Liver (tissue), 3 donors: ENCODE measurements around the gene KPNB1.

Experiments
- FOXA1 ChIP-seq: IDR thresholded peaks from 2 replicates; pipeline ENCODE4 v1.6.1; 2016; ENCODE audit warnings: antibody characterized with exemption
- HNF4A ChIP-seq, 2 donors: conservative IDR thresholded peaks; 2 replicates each; pipeline ENCODE4 v1.6.1; 2016; ENCODE audit warnings: antibody characterized with exemption in 2 of 2, mild to moderate bottlenecking in 2 of 2
- JUND ChIP-seq, 2 donors: IDR thresholded peaks; 2 replicates each; pipeline ENCODE4 v1.6.1; 2016; ENCODE audit warnings: antibody characterized with exemption in 2 of 2
- RAD21 ChIP-seq, 2 donors: IDR thresholded peaks; 2 replicates each; pipeline ENCODE4 v1.6.1; 2016; ENCODE audit warnings: antibody characterized with exemption in 2 of 2, mild to moderate bottlenecking in 2 of 2
- SP1 ChIP-seq: IDR thresholded peaks from 2 replicates; pipeline ENCODE4 v1.6.1; 2018; ENCODE audit warnings: antibody characterized with exemption, mild to moderate bottlenecking
- TAF1 ChIP-seq: conservative IDR thresholded peaks from 2 replicates; pipeline ENCODE4 v1.6.1; 2016; ENCODE audit warnings: antibody characterized with exemption, mild to moderate bottlenecking
- YY1 ChIP-seq: IDR thresholded peaks from 2 replicates; pipeline ENCODE4 v1.6.1; 2016; ENCODE audit warnings: antibody characterized with exemption, mild to moderate bottlenecking
- TF ChIP-seq, protein P1 (sequence below): fragments of 150-350 bp; IDR thresholded peaks from 2 replicates; pipeline ENCODE4 v1.5.1; 2017; ENCODE audit warnings: improper control_type of control experiment, low read depth, low read length; ENCODE audit not compliant: missing input control
- TF ChIP-seq, protein P2 (sequence below): IDR thresholded peaks from 2 replicates; pipeline ENCODE4 v1.6.1; 2016; ENCODE audit warnings: antibody characterized with exemption
- TF ChIP-seq, protein P3 (sequence below): IDR thresholded peaks from 2 replicates; pipeline ENCODE4 v1.6.1; 2016; ENCODE audit warnings: antibody characterized with exemption, mild to moderate bottlenecking
- TF ChIP-seq, protein P4 (sequence below): IDR thresholded peaks from 2 replicates; pipeline ENCODE4 v1.6.1; 2016; ENCODE audit warnings: antibody characterized with exemption
- TF ChIP-seq, protein P5 (sequence below): IDR thresholded peaks from 2 replicates; pipeline ENCODE4 v1.6.1; 2016; ENCODE audit warnings: antibody characterized with exemption
- donor health status: healthy.
- donor health status: healthy.

DNA sequence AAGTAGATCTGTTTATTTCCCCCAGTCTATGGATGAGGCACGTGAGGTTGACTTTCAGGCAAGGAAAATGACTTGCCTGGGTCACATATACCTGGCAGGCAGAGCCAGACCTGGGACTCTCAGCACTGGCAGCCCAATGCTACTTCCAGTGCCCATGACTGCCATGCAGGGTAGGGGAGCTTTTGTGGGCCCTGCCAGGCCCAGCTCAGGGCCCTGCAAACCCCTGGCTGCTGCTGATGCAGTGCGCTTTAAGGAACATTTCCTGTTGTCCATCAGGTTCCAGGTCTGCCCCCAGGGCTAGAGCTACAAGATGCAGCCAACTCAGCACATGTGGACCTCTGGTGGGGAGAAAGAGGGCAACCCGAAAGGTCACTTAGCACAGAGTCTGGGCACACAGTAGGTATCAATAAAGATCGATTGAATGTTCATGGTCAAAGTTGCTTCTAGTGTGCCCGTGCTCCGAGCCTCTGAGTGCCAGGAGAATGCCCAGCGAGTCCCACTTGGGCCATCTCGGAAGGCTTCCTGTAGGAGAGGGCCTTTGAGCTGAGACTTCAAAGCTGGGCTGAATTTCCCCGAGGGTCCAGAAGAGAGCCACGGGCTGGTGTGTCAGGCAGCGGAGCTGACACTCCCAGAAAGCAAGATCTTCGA, 82.8 kb downstream of the KPNB1 start:
- TF ChIP-seq, protein P1, sequence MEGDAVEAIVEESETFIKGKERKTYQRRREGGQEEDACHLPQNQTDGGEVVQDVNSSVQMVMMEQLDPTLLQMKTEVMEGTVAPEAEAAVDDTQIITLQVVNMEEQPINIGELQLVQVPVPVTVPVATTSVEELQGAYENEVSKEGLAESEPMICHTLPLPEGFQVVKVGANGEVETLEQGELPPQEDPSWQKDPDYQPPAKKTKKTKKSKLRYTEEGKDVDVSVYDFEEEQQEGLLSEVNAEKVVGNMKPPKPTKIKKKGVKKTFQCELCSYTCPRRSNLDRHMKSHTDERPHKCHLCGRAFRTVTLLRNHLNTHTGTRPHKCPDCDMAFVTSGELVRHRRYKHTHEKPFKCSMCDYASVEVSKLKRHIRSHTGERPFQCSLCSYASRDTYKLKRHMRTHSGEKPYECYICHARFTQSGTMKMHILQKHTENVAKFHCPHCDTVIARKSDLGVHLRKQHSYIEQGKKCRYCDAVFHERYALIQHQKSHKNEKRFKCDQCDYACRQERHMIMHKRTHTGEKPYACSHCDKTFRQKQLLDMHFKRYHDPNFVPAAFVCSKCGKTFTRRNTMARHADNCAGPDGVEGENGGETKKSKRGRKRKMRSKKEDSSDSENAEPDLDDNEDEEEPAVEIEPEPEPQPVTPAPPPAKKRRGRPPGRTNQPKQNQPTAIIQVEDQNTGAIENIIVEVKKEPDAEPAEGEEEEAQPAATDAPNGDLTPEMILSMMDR, result no peak
- TF ChIP-seq YY1 (no peak), TAF1 (no peak), SP1 (no peak), JUND (IDR thresholded peaks at IDR 0.05) (no peak), RAD21 (IDR thresholded peaks at IDR 0.05) (no peak), FOXA1 (no peak), HNF4A (conservative IDR thresholded peaks at IDR 0.05) (no peak)
- TF ChIP-seq, protein P2, sequence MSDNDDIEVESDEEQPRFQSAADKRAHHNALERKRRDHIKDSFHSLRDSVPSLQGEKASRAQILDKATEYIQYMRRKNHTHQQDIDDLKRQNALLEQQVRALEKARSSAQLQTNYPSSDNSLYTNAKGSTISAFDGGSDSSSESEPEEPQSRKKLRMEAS, result no peak
- TF ChIP-seq, protein P3, sequence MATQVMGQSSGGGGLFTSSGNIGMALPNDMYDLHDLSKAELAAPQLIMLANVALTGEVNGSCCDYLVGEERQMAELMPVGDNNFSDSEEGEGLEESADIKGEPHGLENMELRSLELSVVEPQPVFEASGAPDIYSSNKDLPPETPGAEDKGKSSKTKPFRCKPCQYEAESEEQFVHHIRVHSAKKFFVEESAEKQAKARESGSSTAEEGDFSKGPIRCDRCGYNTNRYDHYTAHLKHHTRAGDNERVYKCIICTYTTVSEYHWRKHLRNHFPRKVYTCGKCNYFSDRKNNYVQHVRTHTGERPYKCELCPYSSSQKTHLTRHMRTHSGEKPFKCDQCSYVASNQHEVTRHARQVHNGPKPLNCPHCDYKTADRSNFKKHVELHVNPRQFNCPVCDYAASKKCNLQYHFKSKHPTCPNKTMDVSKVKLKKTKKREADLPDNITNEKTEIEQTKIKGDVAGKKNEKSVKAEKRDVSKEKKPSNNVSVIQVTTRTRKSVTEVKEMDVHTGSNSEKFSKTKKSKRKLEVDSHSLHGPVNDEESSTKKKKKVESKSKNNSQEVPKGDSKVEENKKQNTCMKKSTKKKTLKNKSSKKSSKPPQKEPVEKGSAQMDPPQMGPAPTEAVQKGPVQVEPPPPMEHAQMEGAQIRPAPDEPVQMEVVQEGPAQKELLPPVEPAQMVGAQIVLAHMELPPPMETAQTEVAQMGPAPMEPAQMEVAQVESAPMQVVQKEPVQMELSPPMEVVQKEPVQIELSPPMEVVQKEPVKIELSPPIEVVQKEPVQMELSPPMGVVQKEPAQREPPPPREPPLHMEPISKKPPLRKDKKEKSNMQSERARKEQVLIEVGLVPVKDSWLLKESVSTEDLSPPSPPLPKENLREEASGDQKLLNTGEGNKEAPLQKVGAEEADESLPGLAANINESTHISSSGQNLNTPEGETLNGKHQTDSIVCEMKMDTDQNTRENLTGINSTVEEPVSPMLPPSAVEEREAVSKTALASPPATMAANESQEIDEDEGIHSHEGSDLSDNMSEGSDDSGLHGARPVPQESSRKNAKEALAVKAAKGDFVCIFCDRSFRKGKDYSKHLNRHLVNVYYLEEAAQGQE, result no peak
- TF ChIP-seq, protein P4, sequence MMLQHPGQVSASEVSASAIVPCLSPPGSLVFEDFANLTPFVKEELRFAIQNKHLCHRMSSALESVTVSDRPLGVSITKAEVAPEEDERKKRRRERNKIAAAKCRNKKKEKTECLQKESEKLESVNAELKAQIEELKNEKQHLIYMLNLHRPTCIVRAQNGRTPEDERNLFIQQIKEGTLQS, result no peak
- TF ChIP-seq, protein P5, sequence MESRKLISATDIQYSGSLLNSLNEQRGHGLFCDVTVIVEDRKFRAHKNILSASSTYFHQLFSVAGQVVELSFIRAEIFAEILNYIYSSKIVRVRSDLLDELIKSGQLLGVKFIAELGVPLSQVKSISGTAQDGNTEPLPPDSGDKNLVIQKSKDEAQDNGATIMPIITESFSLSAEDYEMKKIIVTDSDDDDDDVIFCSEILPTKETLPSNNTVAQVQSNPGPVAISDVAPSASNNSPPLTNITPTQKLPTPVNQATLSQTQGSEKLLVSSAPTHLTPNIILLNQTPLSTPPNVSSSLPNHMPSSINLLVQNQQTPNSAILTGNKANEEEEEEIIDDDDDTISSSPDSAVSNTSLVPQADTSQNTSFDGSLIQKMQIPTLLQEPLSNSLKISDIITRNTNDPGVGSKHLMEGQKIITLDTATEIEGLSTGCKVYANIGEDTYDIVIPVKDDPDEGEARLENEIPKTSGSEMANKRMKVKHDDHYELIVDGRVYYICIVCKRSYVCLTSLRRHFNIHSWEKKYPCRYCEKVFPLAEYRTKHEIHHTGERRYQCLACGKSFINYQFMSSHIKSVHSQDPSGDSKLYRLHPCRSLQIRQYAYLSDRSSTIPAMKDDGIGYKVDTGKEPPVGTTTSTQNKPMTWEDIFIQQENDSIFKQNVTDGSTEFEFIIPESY, result no peak
